CD4-positive, CD25-positive, alpha-beta regulatory T cell (primary cell): Measurements from ENCODE around the gene NR2C2AP. TPM values are rescaled to one million over a fixed set of nuclear protein-coding genes. Genes with fewer than 3 reads are reported as not detected.

Source experiments
- ATAC-seq, 2 donors: fragments of 150-1000 bp; cut with Tn5 transposase; one replicate each; pipeline ENCODE4 v1.10.0; 2021; ENCODE audit warnings: low read depth in 2 of 2, moderate number of reproducible peaks in 2 of 2, moderate library complexity in 1 of 2
- DNase-seq, 3 donors: peaks; one replicate each; pipeline versions ENCODE4 v3.0.0 to v3.0.0-alpha.2; 2012 to 2022; ENCODE audit warnings: mixed read lengths in 1 of 3
- H3K27ac ChIP-seq: one replicate; pipeline ENCODE4 v1.7.0; 2013; ENCODE audit warnings: mild to moderate bottlenecking, low read length; ENCODE audit not compliant: insufficient read depth, poor library complexity, severe bottlenecking
- H3K27me3 ChIP-seq: one replicate; pipeline ENCODE4 v1.7.0; 2013; ENCODE audit warnings: low read length; ENCODE audit not compliant: control insufficient read depth, insufficient read depth
- H3K36me3 ChIP-seq: one replicate; pipeline ENCODE4 v1.7.0; 2013; ENCODE audit warnings: mild to moderate bottlenecking, low read length, moderate library complexity; ENCODE audit not compliant: control insufficient read depth, insufficient read depth
- H3K4me1 ChIP-seq: 2 replicates; pipeline ENCODE4 v1.7.0; 2013; ENCODE audit warnings: mild to moderate bottlenecking, low read length; ENCODE audit not compliant: insufficient read depth, control insufficient read depth, poor library complexity, severe bottlenecking
- H3K4me3 ChIP-seq: one replicate; pipeline ENCODE4 v1.7.0; 2013; ENCODE audit warnings: low read depth, mild to moderate bottlenecking, low read length, moderate library complexity
- H3K9me3 ChIP-seq, 2 experiments: 1 replicate in 1 of 2; 2 replicates in 1 of 2; pipeline ENCODE4 v1.7.0; 2013; ENCODE audit warnings: low read length in 2 of 2, mild to moderate bottlenecking in 1 of 2, moderate library complexity in 1 of 2; ENCODE audit not compliant: control insufficient read depth in 2 of 2
- H3K27ac Mint-ChIP-seq, 3 donors: one replicate each; pipeline ENCODE4 v1.8.0; 2020 to 2022; ENCODE audit warnings: mild to moderate bottlenecking in 3 of 3, mixed read lengths in 3 of 3, moderate library complexity in 2 of 3
- H3K27me3 Mint-ChIP-seq: one replicate; pipeline ENCODE4 v1.8.0; 2022; ENCODE audit warnings: mild to moderate bottlenecking, mixed read lengths
- H3K36me3 Mint-ChIP-seq: one replicate; pipeline ENCODE4 v1.8.0; 2020; ENCODE audit warnings: mixed read lengths
- H3K4me1 Mint-ChIP-seq, 4 donors: one replicate each; pipeline ENCODE4 v1.8.0; 2020 to 2022; ENCODE audit warnings: mixed read lengths in 4 of 4, mild to moderate bottlenecking in 1 of 4
- H3K4me3 Mint-ChIP-seq, 4 donors: one replicate each; pipeline ENCODE4 v1.8.0; 2020 to 2022; ENCODE audit warnings: mild to moderate bottlenecking in 4 of 4, mixed read lengths in 4 of 4, moderate library complexity in 3 of 4
- H3K9me3 Mint-ChIP-seq, 7 donors: one replicate each; pipeline ENCODE4 v1.8.0; 2020 to 2022; ENCODE audit warnings: mixed read lengths in 7 of 7, mild to moderate bottlenecking in 3 of 7, moderate library complexity in 2 of 7
- polyA plus RNA-seq, 4 donors: library from polyadenylated mRNA; unstranded; fragments of 300-500 nt; fragmentation: Illumina TruSeq; gene quantifications; one replicate each; pipeline ENCODE4 v1.2.3, GENCODE V29; 2021
- total RNA-seq: library from RNA; stranded (reverse); gene quantifications from one replicate; pipeline ENCODE4 v1.2.3, GENCODE V29; 2022

NR2C2AP gene
- total and polyA plus RNA-seq, 5 donors from 2014 or later, result 17.6 to 31.2 (median 22.7) TPM

GRCh38 chr19:19232261-19232721, 29.1 kb upstream of the NR2C2AP start:
- Histone ChIP-seq H3K9me3 (peaks cover 19% of the 10 kb centered on the region in 2 experiments), H3K4me3 (no peak overlapping the region), H3K36me3 (no peaks in the 10 kb centered on the region), H3K27me3 (no peaks in the 10 kb centered on the region), H3K4me1 (no peaks in the 10 kb centered on the region), H3K27ac (no peak overlapping the region)
- H3K36me3 Mint-ChIP-seq, result no peaks in the 10 kb centered on the region
- DNase-seq, result no peak
- peaks cover 17% of the 10 kb centered on the region for H3K27me3 Mint-ChIP-seq
- ATAC-seq, result no peak
- no peak overlapping the region for H3K27ac Mint-ChIP-seq
- peaks cover 0 to 18% (median 7%) of the 10 kb centered on the region in 7 donors for H3K9me3 Mint-ChIP-seq
- no peak overlapping the region for H3K4me3 Mint-ChIP-seq
- no peaks in the 10 kb centered on the region for H3K4me1 Mint-ChIP-seq

- no peak overlapping the region for H3K27ac Mint-ChIP-seq
- H3K27me3 Mint-ChIP-seq, result peaks cover 17% of the 10 kb centered on the region
- H3K9me3 Mint-ChIP-seq, result peaks cover 0 to 14% (median 4%) of the 10 kb centered on the region in 7 donors
- no peaks in the 10 kb centered on the region for H3K36me3 Mint-ChIP-seq
- Histone ChIP-seq H3K27ac (no peak overlapping the region), H3K27me3 (no peaks in the 10 kb centered on the region), H3K4me3 (no peak overlapping the region), H3K36me3 (no peaks in the 10 kb centered on the region), H3K4me1 (no peaks in the 10 kb centered on the region), H3K9me3 (peaks cover 16 to 19% of the 10 kb centered on the region in 2 experiments)
- H3K4me3 Mint-ChIP-seq, result no peak overlapping the region
- no peak for DNase-seq
- no peaks in the 10 kb centered on the region for H3K4me1 Mint-ChIP-seq
- no peak for ATAC-seq
Measured at GRCh38 chr19:19230999-19231398, 27.8 kb upstream of the NR2C2AP start.

GRCh38 chr19:19229701-19230100, 26.5 kb upstream of the NR2C2AP start:
- no peak overlapping the region for H3K4me3 Mint-ChIP-seq
- peaks cover 21% of the 10 kb centered on the region for H3K27me3 Mint-ChIP-seq
- H3K9me3 ChIP-seq, result peaks cover 12 to 16% of the 10 kb centered on the region in 2 experiments
- H3K27ac Mint-ChIP-seq, result no peak overlapping the region
- DNase-seq, result no peak
- no peak overlapping the region for H3K4me3 ChIP-seq
- peaks cover 0 to 7% (median 3%) of the 10 kb centered on the region in 7 donors for H3K9me3 Mint-ChIP-seq
- ATAC-seq, result no peak
- no peaks in the 10 kb centered on the region for H3K27me3 ChIP-seq
- no peak overlapping the region for H3K27ac ChIP-seq
- H3K4me1 ChIP-seq, result peaks cover 9% of the 10 kb centered on the region
- no peaks in the 10 kb centered on the region for H3K36me3 ChIP-seq
- no peaks in the 10 kb centered on the region for H3K36me3 Mint-ChIP-seq
- peaks cover 0 to 4% (median 0%) of the 10 kb centered on the region in 4 donors for H3K4me1 Mint-ChIP-seq

GRCh38 chr19:19227217-19227616, 24.0 kb upstream of the NR2C2AP start:
- Mint-ChIP-seq H3K9me3 (peaks cover 0 to 2% (median 0%) of the 10 kb centered on the region in 7 donors), H3K4me3 (no peak overlapping the region), H3K27ac (no peak overlapping the region), H3K36me3 (no peaks in the 10 kb centered on the region), H3K4me1 (peaks cover 0 to 4% (median 0%) of the 10 kb centered on the region in 4 donors), H3K27me3 (peaks cover 31% of the 10 kb centered on the region)
- H3K4me3 ChIP-seq, result no peak overlapping the region
- H3K9me3 ChIP-seq, result no peaks in the 10 kb centered on the region
- ATAC-seq (no peak), DNase-seq (no peak)
- H3K27ac ChIP-seq, result no peak overlapping the region
- H3K4me1 ChIP-seq, result peaks cover 13% of the 10 kb centered on the region
- no peaks in the 10 kb centered on the region for H3K36me3 ChIP-seq
- peaks cover 3% of the 10 kb centered on the region for H3K27me3 ChIP-seq

GRCh38 chr19:19226663-19227062, 23.4 kb upstream of the NR2C2AP start:
- Histone ChIP-seq H3K27ac (no peak overlapping the region), H3K27me3 (peaks cover 3% of the 10 kb centered on the region), H3K36me3 (no peaks in the 10 kb centered on the region), H3K4me3 (no peak overlapping the region), H3K9me3 (no peaks in the 10 kb centered on the region), H3K4me1 (peaks cover 13% of the 10 kb centered on the region)
- Mint-ChIP-seq H3K36me3 (no peaks in the 10 kb centered on the region), H3K27me3 (peaks cover 31% of the 10 kb centered on the region), H3K27ac (no peak overlapping the region), H3K4me1 (peaks cover 0 to 4% (median 0%) of the 10 kb centered on the region in 4 donors), H3K4me3 (no peak overlapping the region), H3K9me3 (peaks cover 0 to 2% (median 0%) of the 10 kb centered on the region in 7 donors)
- no peak for DNase-seq
- ATAC-seq, result no peak

- H3K9me3 ChIP-seq, result no peaks in the 10 kb centered on the region
- no peak overlapping the region for H3K27ac Mint-ChIP-seq
- H3K4me1 Mint-ChIP-seq, result peaks cover 0 to 4% (median 0%) of the 10 kb centered on the region in 4 donors
- ATAC-seq, result no peak
- no peak overlapping the region for H3K4me3 ChIP-seq
- H3K9me3 Mint-ChIP-seq, result peaks cover 0 to 2% (median 0%) of the 10 kb centered on the region in 7 donors
- no peak for DNase-seq
- H3K4me3 Mint-ChIP-seq, result no peak overlapping the region
- H3K36me3 Mint-ChIP-seq, result no peaks in the 10 kb centered on the region
- no peak overlapping the region for H3K27ac ChIP-seq
- H3K27me3 ChIP-seq, result peaks cover 3% of the 10 kb centered on the region
- H3K36me3 ChIP-seq, result no peaks in the 10 kb centered on the region
- peaks cover 29% of the 10 kb centered on the region for H3K27me3 Mint-ChIP-seq
- peaks cover 13% of the 10 kb centered on the region for H3K4me1 ChIP-seq
Measured at GRCh38 chr19:19226204-19226603, 23.0 kb upstream of the NR2C2AP start.

GRCh38 chr19:19224852-19225494, 21.8 kb upstream of the NR2C2AP start:
- no peaks in the 10 kb centered on the region for H3K9me3 ChIP-seq
- Mint-ChIP-seq H3K36me3 (no peaks in the 10 kb centered on the region), H3K27ac (peak overlapping the region in 1 of 3 donors; percentile 49), H3K4me3 (peak overlapping the region in 3 of 4 donors; percentile 71 to 87 (median 83)), H3K4me1 (peaks cover 0 to 4% (median 0%) of the 10 kb centered on the region in 4 donors), H3K27me3 (peaks cover 29% of the 10 kb centered on the region), H3K9me3 (peaks cover 0 to 2% (median 0%) of the 10 kb centered on the region in 7 donors)
- DNase-seq, result peak; percentile 62 to 79 (median 75)
- peaks cover 13% of the 10 kb centered on the region for H3K4me1 ChIP-seq
- no peak overlapping the region for H3K27ac ChIP-seq
- H3K4me3 ChIP-seq, result no peak overlapping the region
- H3K27me3 ChIP-seq, result peaks cover 3% of the 10 kb centered on the region
- no peaks in the 10 kb centered on the region for H3K36me3 ChIP-seq
- ATAC-seq, result peak; percentile 85 to 88
